CD4-positive, alpha-beta T cell treated with Interleukin-4 for 1 hour (primary cell): ENCODE results near the gene QRFPR.
A peak's percentile ranks its signal among the peaks of the same experiment; 100 is the strongest.
"Not testable (repeated sequence)": the region's sequence is repeated elsewhere in the genome, so short reads cannot be mapped to it uniquely, and the experiment has no call there.

Experiments
- DNase-seq, 2 donors: peaks; one replicate each; pipeline ENCODE4 v3.0.0-alpha.2; 2020 to 2022

QRFPR gene

GRCh38 chr4:121380776-121381462 is at the start of gene QRFPR:
QRFPR (minus strand) TSS chr4:121381018; CDS start chr4:121380647, 371 bp downstream.
- no peak for DNase-seq

GRCh38 chr4:121428721-121429120 is 47.9 kb upstream of the QRFPR start:
- no peak for DNase-seq

- no peak for DNase-seq
These were observed 40.8 kb upstream of the QRFPR start for GRCh38 chr4:121421594-121421993.

- no peak for DNase-seq
These were observed 30.4 kb upstream of the QRFPR start for GRCh38 chr4:121411151-121411744.

- DNase-seq, result not testable (repeated sequence)
These were observed 27.7 kb upstream of the QRFPR start for GRCh38 chr4:121408567-121408966.

GRCh38 chr4:121400632-121401031 is 19.8 kb upstream of the QRFPR start:
- DNase-seq, result no peak

GRCh38 chr4:121397941-121398601 is 17.3 kb upstream of the QRFPR start:
- DNase-seq, result no peak

- DNase-seq, result no peak
These were observed 16.6 kb upstream of the QRFPR start for GRCh38 chr4:121397434-121397833.

GRCh38 chr4:121392426-121393086 is 11.7 kb upstream of the QRFPR start:
- no peak for DNase-seq

GRCh38 chr4:121390335-121390734 is 9.5 kb upstream of the QRFPR start:
- DNase-seq, result no peak

GRCh38 chr4:121379276-121379675 is 1.5 kb downstream of the QRFPR start:
- no peak for DNase-seq

GRCh38 chr4:121377076-121377475 is 3.7 kb downstream of the QRFPR start:
- DNase-seq, result no peak

GRCh38 chr4:121376556-121376955 is 4.3 kb downstream of the QRFPR start:
- DNase-seq, result no peak

GRCh38 chr4:121376097-121376496 is 4.7 kb downstream of the QRFPR start:
- DNase-seq, result no peak

GRCh38 chr4:121375262-121375661 is 5.6 kb downstream of the QRFPR start:
- DNase-seq, result no peak

GRCh38 chr4:121373841-121374240 is 7.0 kb downstream of the QRFPR start:
- DNase-seq, result no peak

GRCh38 chr4:121370729-121371325 is 10.0 kb downstream of the QRFPR start:
- peak in 1 of 2 donors; percentile 33 for DNase-seq

- DNase-seq, result no peak
These were observed 20.3 kb downstream of the QRFPR start for GRCh38 chr4:121360495-121360894.

- DNase-seq, result no peak
These were observed 22.3 kb downstream of the QRFPR start for GRCh38 chr4:121358473-121358872.

GRCh38 chr4:121353213-121353612 is 27.6 kb downstream of the QRFPR start:
- DNase-seq, result no peak

- no peak for DNase-seq
These were observed 36.7 kb downstream of the QRFPR start for GRCh38 chr4:121344098-121344497.

- no peak for DNase-seq
These were observed 40.6 kb downstream of the QRFPR start for GRCh38 chr4:121340247-121340646.

- DNase-seq, result no peak
These were observed 41.0 kb downstream of the QRFPR start for GRCh38 chr4:121339824-121340223.
